HepG2 (cell line): ENCODE measurements around the gene TIA1. TPM values are rescaled to one million over a fixed set of nuclear protein-coding genes. Genes with fewer than 3 reads are reported as not detected.

Source experiments
- AHR ChIP-seq: IDR thresholded peaks from 2 replicates; pipeline ENCODE4 v1.6.1; 2018; ENCODE audit warnings: missing genetic modification reagents, missing compliant biosample characterization
- ARNTL ChIP-seq: sonication (generic); formaldehyde crosslinking; IDR thresholded peaks from 2 replicates; pipeline ENCODE4 v1.4.0; 2020; ENCODE audit warnings: mild to moderate bottlenecking, missing genetic modification reagents
- CHD2 ChIP-seq: IDR thresholded peaks from 2 replicates; pipeline ENCODE4 v1.6.1; 2011; ENCODE audit warnings: low read depth, low read length, improper control_type of control experiment
- DZIP1 ChIP-seq: sonication (generic); formaldehyde crosslinking; IDR thresholded peaks from 2 replicates; pipeline ENCODE4 v1.5.0; 2020; ENCODE audit warnings: mild to moderate bottlenecking, missing genetic modification reagents
- E2F1 ChIP-seq: sonication (generic); formaldehyde crosslinking; IDR thresholded peaks from 2 replicates; pipeline ENCODE4 v1.5.0; 2020; ENCODE audit warnings: missing genetic modification reagents
- EZH2 ChIP-seq: conservative IDR thresholded peaks from 2 replicates; pipeline ENCODE4 v1.6.1; 2012; ENCODE audit warnings: mild to moderate bottlenecking, low read depth, low read length, moderate library complexity
- KLF6 ChIP-seq: IDR thresholded peaks from 2 replicates; pipeline ENCODE4 v1.8.0; 2016; ENCODE audit warnings: missing biosample characterization, missing genetic modification reagents
- MED1 ChIP-seq: sonication (generic); formaldehyde crosslinking; IDR thresholded peaks from 2 replicates; pipeline ENCODE4 v1.4.0; 2020; ENCODE audit warnings: missing genetic modification reagents
- NCOA5 ChIP-seq: sonication (generic); formaldehyde crosslinking; IDR thresholded peaks from 2 replicates; pipeline ENCODE4 v1.4.0; 2020; ENCODE audit warnings: missing genetic modification reagents
- PITX1 ChIP-seq: sonication (generic); formaldehyde crosslinking; IDR thresholded peaks from 2 replicates; pipeline ENCODE4 v1.5.1; 2020; ENCODE audit warnings: mild to moderate bottlenecking, missing genetic modification reagents
- RERE ChIP-seq: IDR thresholded peaks from 2 replicates; pipeline ENCODE4 v1.6.1; 2016; ENCODE audit warnings: low read depth, missing genetic modification reagents, missing compliant biosample characterization
- SRSF1 ChIP-seq: fragments of 200-400 bp; formaldehyde crosslinking; optimal IDR thresholded peaks from 2 replicates; pipeline ENCODE3; 2017; ENCODE audit warnings: mild to moderate bottlenecking, low read depth, low read length, moderate library complexity
- SYNCRIP ChIP-seq: fragments of 200-400 bp; formaldehyde crosslinking; IDR thresholded peaks from 2 replicates; pipeline ENCODE4 v1.6.1; 2018; ENCODE audit warnings: mild to moderate bottlenecking, low read depth, low read length; ENCODE audit not compliant: insufficient read depth
- TOPORS ChIP-seq: sonication (generic); formaldehyde crosslinking; IDR thresholded peaks from 2 replicates; pipeline ENCODE4 v1.8.0; 2023; ENCODE audit warnings: mild to moderate bottlenecking, missing genetic modification reagents
- ZNF569 ChIP-seq: sonication (generic); formaldehyde crosslinking; IDR thresholded peaks from 2 replicates; pipeline ENCODE4 v1.5.0; 2020; ENCODE audit warnings: mild to moderate bottlenecking, missing genetic modification reagents, moderate library complexity, borderline replicate concordance
- ZNF737 ChIP-seq: sonication (generic); formaldehyde crosslinking; IDR thresholded peaks from 2 replicates; pipeline ENCODE4 v1.5.0; 2020; ENCODE audit warnings: missing genetic modification reagents, mild to moderate bottlenecking, borderline replicate concordance
- ZNF75D ChIP-seq: sonication (generic); formaldehyde crosslinking; IDR thresholded peaks from 2 replicates; pipeline ENCODE4 v1.8.1; 2023; ENCODE audit warnings: missing genetic modification reagents, mild to moderate bottlenecking, borderline replicate concordance
- ZNF768 ChIP-seq: sonication (generic); formaldehyde crosslinking; IDR thresholded peaks from 2 replicates; pipeline ENCODE4 v1.4.0; 2020; ENCODE audit warnings: missing genetic modification reagents
- ZNF773 ChIP-seq: sonication (generic); formaldehyde crosslinking; IDR thresholded peaks from 2 replicates; pipeline ENCODE4 v1.4.0; 2020; ENCODE audit warnings: missing genetic modification reagents, borderline replicate concordance
- ZNF83 ChIP-seq: sonication (generic); formaldehyde crosslinking; IDR thresholded peaks from 2 replicates; pipeline ENCODE4 v1.4.0; 2020; ENCODE audit warnings: missing genetic modification reagents, mild to moderate bottlenecking, borderline replicate concordance
- ZNF850 ChIP-seq: sonication (generic); formaldehyde crosslinking; conservative IDR thresholded peaks from 2 replicates; pipeline ENCODE4 v1.9.0; 2021; ENCODE audit warnings: mild to moderate bottlenecking, missing genetic modification reagents
- ZSCAN25 ChIP-seq: sonication (generic); formaldehyde crosslinking; IDR thresholded peaks from 2 replicates; pipeline ENCODE4 v1.8.0; 2022; ENCODE audit warnings: mild to moderate bottlenecking, missing genetic modification reagents
- polyA plus RNA-seq, 8 experiments: library from polyadenylated mRNA; depleted of rRNA in 3 of 8; stranded (reverse) in 7 of 8; unstranded in 1 of 8; fragments of >200 nt; fragmentation: Illumina TruSeq in 4 of 8; extraction: Trizol in 4 of 8; gene quantifications; 2 replicates each; pipeline versions ENCODE4 v1.2.1 to v1.2.3, GENCODE V29; 2011 to 2016; ENCODE audit warnings: low read depth in 4 of 8, missing spikeins in 1 of 8, mixed read lengths in 1 of 8; ENCODE audit not compliant: insufficient read depth in 1 of 8
- total RNA-seq, 5 experiments: library from RNA; depleted of rRNA; stranded (reverse); fragments of >200 nt; fragmentation: Illumina TruSeq; extraction: Trizol; gene quantifications; 2 replicates each; pipeline ENCODE4 v1.2.3, GENCODE V29; 2016; ENCODE audit warnings: low read depth in 1 of 5

The TIA1 gene
- total and polyA plus RNA-seq, 2 of the 13 experiments (the other 11 are each of a cell fraction or from before 2014, with no cell fraction given): 209 to 319 TPM

DNA sequence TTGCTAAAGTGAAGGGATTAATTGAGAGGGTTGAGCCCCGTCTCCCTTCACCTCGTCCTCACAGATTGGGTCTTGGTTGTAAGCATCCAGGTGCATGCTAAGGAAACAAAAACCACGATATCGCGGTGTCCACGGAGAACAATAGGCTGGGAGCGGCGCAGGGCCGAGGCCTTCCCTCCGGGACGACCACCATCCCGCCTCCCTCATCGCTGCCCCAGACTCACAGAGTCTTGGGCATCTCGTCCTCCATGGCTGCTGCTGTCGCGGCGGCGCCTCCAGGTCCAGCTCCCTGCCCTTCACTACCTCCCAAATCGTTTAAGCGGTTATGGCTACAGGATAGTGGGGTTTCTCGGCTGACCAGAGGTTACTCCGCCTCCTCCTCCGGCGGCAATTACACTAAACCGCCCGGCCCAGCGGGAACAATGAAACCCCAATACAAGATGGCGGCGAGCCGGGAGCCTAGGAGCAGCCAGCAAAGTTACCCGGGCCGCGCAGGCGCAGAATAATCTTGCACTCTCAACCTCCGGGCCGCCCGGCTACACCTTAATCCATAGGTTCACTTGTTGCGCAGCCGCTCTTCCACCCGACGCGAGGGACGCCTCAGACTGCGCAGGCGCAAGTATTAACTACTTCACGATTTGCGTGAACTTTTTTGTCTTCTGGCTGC is at the start of gene TIA1 (continued):
- TF ChIP-seq RERE (CRISPR knock-in tag): no peak
- TF ChIP-seq PITX1 (CRISPR knock-in tag): peak; percentile 83
- peak; percentile 21; the same call in 1 of the 2 replicates for TF ChIP-seq ZNF850
- TF ChIP-seq ZNF83: peak; percentile 87; the same call in 1 of the 2 replicates
- TF ChIP-seq CHD2: peak; percentile 79
- TF ChIP-seq ZNF768: peak; percentile 81
- TF ChIP-seq DZIP1 (CRISPR knock-in tag): peak; percentile 92; the same call in 1 of the 2 replicates
- TF ChIP-seq EZH2: no peak
- TF ChIP-seq TOPORS: peak; percentile 93
- no peak for TF ChIP-seq SYNCRIP
- peak; percentile 66; the same call in 1 of the 2 replicates for TF ChIP-seq MED1 (CRISPR knock-in tag)
- TF ChIP-seq ZNF569 (CRISPR knock-in tag): no peak
- TF ChIP-seq ZNF75D: no peak
- TF ChIP-seq NCOA5: no peak
- TF ChIP-seq KLF6 (CRISPR knock-in tag): peak; percentile 68
- 0 out of 2 replicates have a peak, but pooled peaks have one; percentile 70 for TF ChIP-seq ZSCAN25 (CRISPR knock-in tag)
- TF ChIP-seq ARNTL (CRISPR knock-in tag): no peak
- peak; percentile 95 for TF ChIP-seq ZNF737 (CRISPR knock-in tag)
- no peak for TF ChIP-seq E2F1 (CRISPR knock-in tag)
- TF ChIP-seq ZNF773 (CRISPR knock-in tag): no peak
- peak; percentile 90 for TF ChIP-seq AHR (CRISPR knock-in tag)
- TF ChIP-seq SRSF1: peak; percentile 95
